GM10248 (cell line): ENCODE data around the gene DARS1.

ENCODE experiments used
- CTCF ChIA-PET: fragments of 300-600 bp; sonication (Branson Sonifier 250); formaldehyde crosslinking; extraction: SDS; loops from one replicate; lab custom pipeline; 2021; ENCODE audit warnings: antibody characterized with exemption; lab: Yijun Ruan, JAX
- POLR2A ChIA-PET: fragments of 350-650 bp; sonication (Branson Sonifier 250); formaldehyde crosslinking; extraction: SDS; loops from one replicate; lab custom pipeline; 2020; ENCODE audit warnings: antibody characterized with exemption; lab: Yijun Ruan, JAX
- DNase-seq: peaks from one replicate; pipeline ENCODE4 v3.0.0; 2012; ENCODE audit errors: extremely low spot score
- TF ChIP-seq, protein P1 (sequence below): IDR thresholded peaks from 2 replicates; pipeline ENCODE4 v1.5.1; 2012; ENCODE audit warnings: mild to moderate bottlenecking, low read depth; ENCODE audit errors: extremely low read depth, missing control alignments, control extremely low read depth

DARS1 gene

GRCh38 chr2:135914485-135914884 lies 70.9 kb downstream of the DARS1 start:
- TF ChIP-seq, protein P1, sequence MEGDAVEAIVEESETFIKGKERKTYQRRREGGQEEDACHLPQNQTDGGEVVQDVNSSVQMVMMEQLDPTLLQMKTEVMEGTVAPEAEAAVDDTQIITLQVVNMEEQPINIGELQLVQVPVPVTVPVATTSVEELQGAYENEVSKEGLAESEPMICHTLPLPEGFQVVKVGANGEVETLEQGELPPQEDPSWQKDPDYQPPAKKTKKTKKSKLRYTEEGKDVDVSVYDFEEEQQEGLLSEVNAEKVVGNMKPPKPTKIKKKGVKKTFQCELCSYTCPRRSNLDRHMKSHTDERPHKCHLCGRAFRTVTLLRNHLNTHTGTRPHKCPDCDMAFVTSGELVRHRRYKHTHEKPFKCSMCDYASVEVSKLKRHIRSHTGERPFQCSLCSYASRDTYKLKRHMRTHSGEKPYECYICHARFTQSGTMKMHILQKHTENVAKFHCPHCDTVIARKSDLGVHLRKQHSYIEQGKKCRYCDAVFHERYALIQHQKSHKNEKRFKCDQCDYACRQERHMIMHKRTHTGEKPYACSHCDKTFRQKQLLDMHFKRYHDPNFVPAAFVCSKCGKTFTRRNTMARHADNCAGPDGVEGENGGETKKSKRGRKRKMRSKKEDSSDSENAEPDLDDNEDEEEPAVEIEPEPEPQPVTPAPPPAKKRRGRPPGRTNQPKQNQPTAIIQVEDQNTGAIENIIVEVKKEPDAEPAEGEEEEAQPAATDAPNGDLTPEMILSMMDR: no peak
- DNase-seq: no peak
- POLR2A ChIA-PET: no interaction called here
- CTCF ChIA-PET: interaction anchor here (0.7 to 4.2 kb wide), 37 partner anchors 8 to 501 kb away, joined by 3 to 73 read pairs (median 4); no protein-coding TSS in a partner anchor

- TF ChIP-seq, protein P1: peak; percentile 55
- POLR2A ChIA-PET: interaction anchor here (0.7 kb wide), 1 partner anchor 473 kb away, joined by 3 read pairs; no protein-coding TSS in a partner anchor
- DNase-seq: peak; percentile 38
- CTCF ChIA-PET: interaction anchor here (0.6 to 4.2 kb wide), 50 partner anchors 8 to 502 kb away, joined by 3 to 73 read pairs (median 3); no protein-coding TSS in a partner anchor
Measured at GRCh38 chr2:135913727-135914365, 71.6 kb downstream of the DARS1 start.

DNA sequence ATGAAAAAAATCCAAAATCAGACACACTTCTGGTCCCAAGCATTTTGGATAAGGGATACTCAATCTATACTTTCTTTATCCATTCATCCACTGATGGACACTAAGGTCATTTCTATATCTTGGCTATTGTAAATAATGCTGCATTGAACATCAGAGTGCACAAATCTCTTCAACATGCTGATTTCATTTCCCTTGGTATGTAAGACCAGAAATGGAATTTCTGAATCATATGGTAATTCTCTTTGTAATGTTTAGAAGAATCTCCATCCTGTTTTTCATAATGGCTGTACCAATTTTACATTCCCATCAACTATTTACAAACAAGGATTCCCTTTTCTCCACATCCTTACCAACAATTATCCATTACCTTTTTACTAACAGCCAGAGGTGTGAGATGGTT lies 75.5 kb downstream of the DARS1 start:
- ChIA-PET POLR2A (no interaction called here), CTCF (no interaction called here)

DNA sequence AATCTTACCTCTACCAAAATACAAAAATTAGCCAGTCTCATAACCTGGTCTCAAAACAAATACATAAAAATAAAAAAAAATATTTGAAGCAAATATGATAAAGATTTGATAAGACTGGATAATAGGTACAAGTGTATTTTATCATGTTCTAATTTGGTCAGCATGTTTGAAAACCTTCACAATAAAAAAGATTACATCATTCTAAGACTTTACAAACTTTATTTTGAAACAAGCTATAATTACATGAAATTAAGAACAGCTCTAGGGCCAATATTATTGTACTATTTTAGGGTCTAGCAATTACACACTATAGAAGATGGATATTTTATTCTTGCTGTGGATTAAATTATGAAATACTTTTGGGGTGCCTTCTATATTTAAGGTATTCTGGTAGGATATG lies 79.7 kb downstream of the DARS1 start:
- CTCF ChIA-PET: interaction anchor here (1.1 to 1.4 kb wide), 4 partner anchors 8 to 917 kb away, joined by 3 to 6 read pairs (median 4); no protein-coding TSS in a partner anchor
- no peak for DNase-seq
- POLR2A ChIA-PET: no interaction called here
- TF ChIP-seq, protein P1: no peak

More for the DNA sequence above, 75.5 kb downstream of the DARS1 start:
- TF ChIP-seq, protein P1: no peak
- no peak for DNase-seq

DNA sequence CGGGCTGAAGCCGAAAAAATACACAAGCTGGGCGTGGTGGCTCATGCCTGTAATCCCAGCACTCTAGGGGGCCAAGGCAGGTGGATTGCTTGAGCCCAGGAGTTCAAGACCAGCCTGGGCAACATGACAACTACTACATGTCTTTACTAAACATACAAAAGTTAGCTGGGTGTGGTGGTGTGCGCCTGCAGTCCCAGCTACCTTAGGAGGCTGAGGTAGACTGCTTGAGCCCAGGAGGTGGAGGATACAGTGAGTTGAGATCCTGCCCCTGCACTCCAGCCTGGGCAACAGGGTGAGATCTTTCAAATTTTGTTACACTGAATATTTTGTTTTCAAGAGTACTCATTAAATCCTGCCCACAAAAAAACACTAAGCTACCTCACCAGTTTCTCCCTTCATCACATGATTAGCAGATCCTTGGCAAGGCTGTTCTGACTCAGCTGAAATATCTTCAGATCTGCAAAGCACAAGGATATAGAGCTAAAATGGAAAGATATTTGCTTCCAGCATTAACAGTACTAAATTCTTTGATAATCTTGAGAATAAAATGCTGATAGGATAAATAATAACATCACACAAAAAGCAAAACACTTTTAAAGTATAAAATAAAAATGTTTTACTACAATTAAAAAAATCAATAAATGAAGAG lies 81.0 kb downstream of the DARS1 start:
- ChIA-PET POLR2A (no interaction called here), CTCF (interaction anchor here (1.0 to 3.6 kb wide), 4 partner anchors 10 to 480 kb away, joined by 3 to 22 read pairs (median 6); no protein-coding TSS in a partner anchor)
- TF ChIP-seq, protein P1: no peak
- no peak for DNase-seq

DNA sequence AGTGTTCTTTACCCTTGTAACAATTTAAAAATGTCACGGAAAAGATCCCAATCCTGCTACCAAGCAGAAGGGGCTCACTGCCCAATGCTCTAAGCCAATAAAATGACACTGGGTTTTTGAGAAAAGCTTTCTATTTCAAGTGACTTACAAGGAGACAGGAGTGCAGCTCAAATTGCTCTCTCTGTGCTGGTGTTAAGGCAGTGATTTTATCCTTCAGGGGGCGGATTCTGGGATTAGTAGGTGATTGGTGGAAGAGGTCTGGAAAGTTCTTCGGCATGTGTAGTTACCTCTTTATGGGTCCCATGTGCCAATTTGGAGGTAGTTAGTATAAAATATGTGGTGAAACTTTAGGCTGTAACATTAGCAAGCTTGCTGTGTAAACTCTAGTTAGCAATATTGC lies 81.8 kb downstream of the DARS1 start:
- ChIA-PET CTCF (interaction anchor here (1.1 to 3.6 kb wide), 4 partner anchors 10 to 473 kb away, joined by 3 to 22 read pairs (median 8); no protein-coding TSS in a partner anchor), POLR2A (no interaction called here)
- no peak for DNase-seq
- TF ChIP-seq, protein P1: no peak
